WTC11 (cell line): Measurements from ENCODE around the gene PRKCE. TPM values are rescaled to one million over a fixed set of nuclear protein-coding genes. Genes with fewer than 3 reads are reported as not detected.

Source experiments
- ATAC-seq: fragments of 200-7000 bp; cut with Tn5 transposase; 2 replicates; pipeline ENCODE4 v1.10.0; 2021; ENCODE audit warnings: mild to moderate bottlenecking, moderate library complexity
- CTCF ChIA-PET: fragments of 300-600 bp; sonication (Branson Sonifier 250); formaldehyde crosslinking; loops from one replicate; lab custom pipeline; 2021; ENCODE audit warnings: antibody characterized with exemption; lab: Charles Lee
- POLR2A ChIA-PET: fragments of 350-600 bp; sonication (Branson Sonifier 250); formaldehyde crosslinking; loops from one replicate; lab custom pipeline; 2021; ENCODE audit warnings: antibody characterized with exemption; lab: Charles Lee
- DNase-seq: peaks from one replicate; pipeline ENCODE4 v3.0.0; 2021; ENCODE audit warnings: low spot score
- H3K27ac Mint-ChIP-seq: 2 replicates; pipeline ENCODE4 v1.8.0; 2021; ENCODE audit warnings: mixed read lengths
- H3K27me3 Mint-ChIP-seq: 2 replicates; pipeline ENCODE4 v1.8.0; 2021; ENCODE audit warnings: low read depth, mild to moderate bottlenecking, moderate library complexity, mixed read lengths
- H3K36me3 Mint-ChIP-seq: 2 replicates; pipeline ENCODE4 v1.8.0; 2021; ENCODE audit warnings: mixed read lengths
- H3K4me1 Mint-ChIP-seq: 2 replicates; pipeline ENCODE4 v1.8.0; 2022; ENCODE audit warnings: mixed read lengths
- H3K4me3 Mint-ChIP-seq: 2 replicates; pipeline ENCODE4 v1.8.0; 2021; ENCODE audit warnings: mild to moderate bottlenecking, moderate library complexity, mixed read lengths
- H3K9me3 Mint-ChIP-seq: 2 replicates; pipeline ENCODE4 v1.8.0; 2021; ENCODE audit warnings: mixed read lengths
- ARID4B ChIP-seq: sonication (generic); formaldehyde crosslinking; IDR thresholded peaks from 2 replicates; pipeline ENCODE4 v1.8.0; 2023; ENCODE audit warnings: missing genetic modification reagents, mild to moderate bottlenecking, borderline replicate concordance
- EMX1 ChIP-seq: fragments of 250-450 bp; sonication (Bioruptor Pico); IDR thresholded peaks from 2 replicates; pipeline ENCODE4 v1.8.0; 2021; ENCODE audit warnings: mild to moderate bottlenecking
- ESRRA ChIP-seq: sonication (generic); formaldehyde crosslinking; IDR thresholded peaks from 2 replicates; pipeline ENCODE4 v1.8.1; 2022; ENCODE audit warnings: mild to moderate bottlenecking, missing genetic modification reagents, borderline replicate concordance
- HMGXB4 ChIP-seq: sonication (generic); formaldehyde crosslinking; IDR thresholded peaks from 2 replicates; pipeline ENCODE4 v1.8.1; 2023; ENCODE audit warnings: mild to moderate bottlenecking, moderate library complexity, missing genetic modification reagents
- IRF2 ChIP-seq: sonication (generic); formaldehyde crosslinking; IDR thresholded peaks from 2 replicates; pipeline ENCODE4 v1.8.0; 2022; ENCODE audit warnings: low read depth, missing genetic modification reagents, borderline replicate concordance
- JAZF1 ChIP-seq: fragments of 250-450 bp; sonication (Bioruptor Pico); IDR thresholded peaks from 2 replicates; pipeline ENCODE4 v1.9.0; 2021; ENCODE audit warnings: moderate library complexity, mild to moderate bottlenecking, inconsistent platforms
- KAT7 ChIP-seq: sonication (generic); formaldehyde crosslinking; IDR thresholded peaks from 2 replicates; pipeline ENCODE4 v1.8.1; 2023; ENCODE audit warnings: missing genetic modification reagents, mild to moderate bottlenecking, borderline replicate concordance
- MLX ChIP-seq: sonication (generic); formaldehyde crosslinking; IDR thresholded peaks from 2 replicates; pipeline ENCODE4 v1.8.1; 2023; ENCODE audit warnings: mild to moderate bottlenecking, missing genetic modification reagents, moderate library complexity
- NFE2L1 ChIP-seq: sonication (generic); formaldehyde crosslinking; IDR thresholded peaks from 2 replicates; pipeline ENCODE4 v1.8.1; 2023; ENCODE audit warnings: missing genetic modification reagents
- ZNF219 ChIP-seq: sonication (generic); formaldehyde crosslinking; IDR thresholded peaks from 2 replicates; pipeline ENCODE4 v1.8.0; 2023; ENCODE audit warnings: missing genetic modification reagents, mild to moderate bottlenecking, borderline replicate concordance
- ZNF281 ChIP-seq: sonication (generic); formaldehyde crosslinking; IDR thresholded peaks from 2 replicates; pipeline ENCODE4 v1.8.0; 2023; ENCODE audit warnings: mild to moderate bottlenecking, missing genetic modification reagents
- ZNF317 ChIP-seq: sonication (generic); formaldehyde crosslinking; IDR thresholded peaks from 2 replicates; pipeline ENCODE4 v1.8.1; 2023; ENCODE audit warnings: low read depth, mild to moderate bottlenecking, moderate library complexity, missing genetic modification reagents, borderline replicate concordance
- ZSCAN18 ChIP-seq: fragments of 250-450 bp; sonication (Bioruptor Pico); IDR thresholded peaks from 2 replicates; pipeline ENCODE4 v2.1.2; 2022; ENCODE audit warnings: mild to moderate bottlenecking, moderate library complexity
- total RNA-seq: library from RNA; stranded (reverse); gene quantifications from 3 replicates; pipeline ENCODE4 v1.2.3, GENCODE V29; 2021
- TF ChIP-seq, protein P1 (sequence below): sonication (generic); formaldehyde crosslinking; IDR thresholded peaks from 2 replicates; pipeline ENCODE4 v1.8.0; 2022; ENCODE audit warnings: missing genetic modification reagents
- TF ChIP-seq, protein P2 (sequence below): fragments of 250-450 bp; sonication (Bioruptor Pico); IDR thresholded peaks from 2 replicates; pipeline ENCODE4 v1.8.0; 2021; ENCODE audit warnings: mild to moderate bottlenecking
- TF ChIP-seq, protein P3 (sequence below): sonication (generic); formaldehyde crosslinking; IDR thresholded peaks from 2 replicates; pipeline ENCODE4 v1.8.0; 2022; ENCODE audit warnings: mild to moderate bottlenecking, missing genetic modification reagents

The PRKCE gene
- total RNA-seq, 1 experiment from 2014 or later = 5.8 TPM

DNA sequence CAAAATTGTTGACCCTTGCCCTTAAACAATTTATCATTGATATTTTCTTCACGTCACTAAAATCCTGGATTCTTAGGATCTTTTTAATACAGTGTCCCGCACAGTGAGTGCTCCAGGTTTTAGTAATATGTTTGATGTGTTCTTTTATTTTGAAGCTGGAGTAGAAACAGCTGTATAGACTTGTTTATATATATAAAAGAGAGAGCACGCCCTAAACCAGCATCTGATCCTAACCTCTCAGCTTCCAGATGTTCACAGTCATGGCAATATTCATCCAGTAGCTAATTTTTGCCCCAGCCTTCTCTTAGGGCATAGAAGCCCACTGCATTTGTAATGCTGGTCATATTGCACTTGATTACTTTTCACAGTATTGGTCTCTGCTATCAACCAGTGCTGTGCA lies 475.7 kb downstream of the PRKCE start (continued):
- TF ChIP-seq HMGXB4 (CRISPR knock-in tag) = no peak

DNA sequence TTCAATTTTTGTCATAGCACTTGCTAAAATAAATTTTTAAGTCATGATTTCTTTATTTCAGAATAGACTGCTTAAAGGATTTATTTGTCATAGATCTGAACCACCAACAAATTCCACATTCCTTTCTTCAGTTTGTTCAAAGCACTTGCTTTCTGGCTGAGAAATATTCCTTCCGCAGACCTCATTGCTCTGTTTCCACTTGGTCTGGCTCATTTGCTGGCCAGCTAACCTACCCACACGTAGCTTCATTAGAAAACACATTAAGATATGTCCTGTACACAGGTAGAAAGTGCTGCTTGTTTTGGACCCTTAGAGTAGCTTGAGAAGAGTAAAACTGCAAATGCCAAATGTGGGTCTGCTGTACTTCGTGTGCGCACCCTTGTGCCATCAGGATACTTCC lies 479.0 kb downstream of the PRKCE start:
- no peak for TF ChIP-seq ESRRA (CRISPR knock-in tag)
- TF ChIP-seq, protein P1, sequence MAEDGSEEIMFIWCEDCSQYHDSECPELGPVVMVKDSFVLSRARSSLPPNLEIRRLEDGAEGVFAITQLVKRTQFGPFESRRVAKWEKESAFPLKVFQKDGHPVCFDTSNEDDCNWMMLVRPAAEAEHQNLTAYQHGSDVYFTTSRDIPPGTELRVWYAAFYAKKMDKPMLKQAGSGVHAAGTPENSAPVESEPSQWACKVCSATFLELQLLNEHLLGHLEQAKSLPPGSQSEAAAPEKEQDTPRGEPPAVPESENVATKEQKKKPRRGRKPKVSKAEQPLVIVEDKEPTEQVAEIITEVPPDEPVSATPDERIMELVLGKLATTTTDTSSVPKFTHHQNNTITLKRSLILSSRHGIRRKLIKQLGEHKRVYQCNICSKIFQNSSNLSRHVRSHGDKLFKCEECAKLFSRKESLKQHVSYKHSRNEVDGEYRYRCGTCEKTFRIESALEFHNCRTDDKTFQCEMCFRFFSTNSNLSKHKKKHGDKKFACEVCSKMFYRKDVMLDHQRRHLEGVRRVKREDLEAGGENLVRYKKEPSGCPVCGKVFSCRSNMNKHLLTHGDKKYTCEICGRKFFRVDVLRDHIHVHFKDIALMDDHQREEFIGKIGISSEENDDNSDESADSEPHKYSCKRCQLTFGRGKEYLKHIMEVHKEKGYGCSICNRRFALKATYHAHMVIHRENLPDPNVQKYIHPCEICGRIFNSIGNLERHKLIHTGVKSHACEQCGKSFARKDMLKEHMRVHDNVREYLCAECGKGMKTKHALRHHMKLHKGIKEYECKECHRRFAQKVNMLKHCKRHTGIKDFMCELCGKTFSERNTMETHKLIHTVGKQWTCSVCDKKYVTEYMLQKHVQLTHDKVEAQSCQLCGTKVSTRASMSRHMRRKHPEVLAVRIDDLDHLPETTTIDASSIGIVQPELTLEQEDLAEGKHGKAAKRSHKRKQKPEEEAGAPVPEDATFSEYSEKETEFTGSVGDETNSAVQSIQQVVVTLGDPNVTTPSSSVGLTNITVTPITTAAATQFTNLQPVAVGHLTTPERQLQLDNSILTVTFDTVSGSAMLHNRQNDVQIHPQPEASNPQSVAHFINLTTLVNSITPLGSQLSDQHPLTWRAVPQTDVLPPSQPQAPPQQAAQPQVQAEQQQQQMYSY (CRISPR knock-in tag) = no peak
- TF ChIP-seq IRF2 (CRISPR knock-in tag) = no peak
- no peak for TF ChIP-seq NFE2L1 (CRISPR knock-in tag)
- TF ChIP-seq KAT7 (CRISPR knock-in tag) = no peak
- TF ChIP-seq ZSCAN18 (CRISPR knock-in tag) = no peak
- TF ChIP-seq ZNF317 (CRISPR knock-in tag) = no peak
- TF ChIP-seq ZNF219 = no peak
- TF ChIP-seq, protein P2, sequence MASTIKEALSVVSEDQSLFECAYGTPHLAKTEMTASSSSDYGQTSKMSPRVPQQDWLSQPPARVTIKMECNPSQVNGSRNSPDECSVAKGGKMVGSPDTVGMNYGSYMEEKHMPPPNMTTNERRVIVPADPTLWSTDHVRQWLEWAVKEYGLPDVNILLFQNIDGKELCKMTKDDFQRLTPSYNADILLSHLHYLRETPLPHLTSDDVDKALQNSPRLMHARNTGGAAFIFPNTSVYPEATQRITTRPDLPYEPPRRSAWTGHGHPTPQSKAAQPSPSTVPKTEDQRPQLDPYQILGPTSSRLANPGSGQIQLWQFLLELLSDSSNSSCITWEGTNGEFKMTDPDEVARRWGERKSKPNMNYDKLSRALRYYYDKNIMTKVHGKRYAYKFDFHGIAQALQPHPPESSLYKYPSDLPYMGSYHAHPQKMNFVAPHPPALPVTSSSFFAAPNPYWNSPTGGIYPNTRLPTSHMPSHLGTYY (CRISPR knock-in tag) = no peak
- Mint-ChIP-seq H3K4me3 (no peak overlapping the region), H3K36me3 (no peaks in the 10 kb centered on the region), H3K27ac (no peak overlapping the region), H3K4me1 (peaks cover 6% of the 10 kb centered on the region), H3K9me3 (0 out of 2 replicates have a peak, but pooled peaks cover 5% of the 10 kb centered on the region), H3K27me3 (no peaks in the 10 kb centered on the region)
- CTCF ChIA-PET = no interaction called here
- DNase-seq = no peak
- POLR2A ChIA-PET = no interaction called here
- ATAC-seq = no peak

DNA sequence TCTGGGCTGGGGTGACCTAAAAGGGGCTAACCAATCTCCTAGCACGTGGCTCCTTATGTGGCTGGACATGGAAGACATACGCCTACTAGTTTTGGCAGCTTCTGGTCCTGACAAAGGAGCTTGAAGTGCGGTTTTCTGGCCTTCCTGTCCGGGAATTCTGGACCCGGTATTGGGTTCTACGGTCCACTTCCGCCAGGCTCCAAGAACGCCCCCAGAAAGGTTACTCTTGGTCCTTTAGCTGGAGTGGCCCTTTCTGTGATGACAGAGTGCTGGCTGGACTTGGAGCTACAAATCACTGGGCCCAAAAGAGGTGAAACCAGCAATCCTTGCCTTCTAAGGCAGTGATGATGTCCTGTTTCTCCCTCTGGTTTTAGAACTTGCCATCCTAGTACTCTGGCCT lies 481.5 kb downstream of the PRKCE start:
- ATAC-seq (no peak), DNase-seq (no peak)
- ChIA-PET CTCF (no interaction called here), POLR2A (no interaction called here)
- no peaks in the 10 kb centered on the region for H3K36me3 Mint-ChIP-seq
- no peak overlapping the region for H3K4me3 Mint-ChIP-seq
- H3K27ac Mint-ChIP-seq = no peak overlapping the region
- H3K9me3 Mint-ChIP-seq = 0 out of 2 replicates have a peak, but pooled peaks cover 5% of the 10 kb centered on the region
- no peaks in the 10 kb centered on the region for H3K27me3 Mint-ChIP-seq
- H3K4me1 Mint-ChIP-seq = peaks cover 11% of the 10 kb centered on the region
- TF ChIP-seq JAZF1 (CRISPR knock-in tag) (no peak), ARID4B (CRISPR knock-in tag) (no peak), ZNF281 (CRISPR knock-in tag) (no peak), MLX (no peak), EMX1 (no peak)
- TF ChIP-seq, protein P3, sequence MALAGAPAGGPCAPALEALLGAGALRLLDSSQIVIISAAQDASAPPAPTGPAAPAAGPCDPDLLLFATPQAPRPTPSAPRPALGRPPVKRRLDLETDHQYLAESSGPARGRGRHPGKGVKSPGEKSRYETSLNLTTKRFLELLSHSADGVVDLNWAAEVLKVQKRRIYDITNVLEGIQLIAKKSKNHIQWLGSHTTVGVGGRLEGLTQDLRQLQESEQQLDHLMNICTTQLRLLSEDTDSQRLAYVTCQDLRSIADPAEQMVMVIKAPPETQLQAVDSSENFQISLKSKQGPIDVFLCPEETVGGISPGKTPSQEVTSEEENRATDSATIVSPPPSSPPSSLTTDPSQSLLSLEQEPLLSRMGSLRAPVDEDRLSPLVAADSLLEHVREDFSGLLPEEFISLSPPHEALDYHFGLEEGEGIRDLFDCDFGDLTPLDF = no peak
